ENCODE results near the gene CEACAM16.

Gene CEACAM16

GRCh38 chr19:44752123-44752815, 53.3 kb downstream of the CEACAM16 start:
- H3K36me3 ChIP-seq: peaks cover 59% of the 10 kb centered on the region
- peak overlapping the region; percentile 85 to 97 for H3K4me3 ChIP-seq (ENCODE audit: low read depth in 1 of 2, low read length in 1 of 2)
- peak overlapping the region; percentile 100 for H3K27ac ChIP-seq
- TF ChIP-seq CTCF (IDR thresholded peaks at IDR 0.05): no peak
- peaks cover 73% of the 10 kb centered on the region in 2 experiments for H3K4me1 ChIP-seq (ENCODE audit: control insufficient read depth in 1 of 2, insufficient read depth in 1 of 2, low read depth in 1 of 2, low read length in 1 of 2)
- no peaks in the 10 kb centered on the region for H3K27me3 ChIP-seq
- no peaks in the 10 kb centered on the region for H3K9me3 ChIP-seq

DNA sequence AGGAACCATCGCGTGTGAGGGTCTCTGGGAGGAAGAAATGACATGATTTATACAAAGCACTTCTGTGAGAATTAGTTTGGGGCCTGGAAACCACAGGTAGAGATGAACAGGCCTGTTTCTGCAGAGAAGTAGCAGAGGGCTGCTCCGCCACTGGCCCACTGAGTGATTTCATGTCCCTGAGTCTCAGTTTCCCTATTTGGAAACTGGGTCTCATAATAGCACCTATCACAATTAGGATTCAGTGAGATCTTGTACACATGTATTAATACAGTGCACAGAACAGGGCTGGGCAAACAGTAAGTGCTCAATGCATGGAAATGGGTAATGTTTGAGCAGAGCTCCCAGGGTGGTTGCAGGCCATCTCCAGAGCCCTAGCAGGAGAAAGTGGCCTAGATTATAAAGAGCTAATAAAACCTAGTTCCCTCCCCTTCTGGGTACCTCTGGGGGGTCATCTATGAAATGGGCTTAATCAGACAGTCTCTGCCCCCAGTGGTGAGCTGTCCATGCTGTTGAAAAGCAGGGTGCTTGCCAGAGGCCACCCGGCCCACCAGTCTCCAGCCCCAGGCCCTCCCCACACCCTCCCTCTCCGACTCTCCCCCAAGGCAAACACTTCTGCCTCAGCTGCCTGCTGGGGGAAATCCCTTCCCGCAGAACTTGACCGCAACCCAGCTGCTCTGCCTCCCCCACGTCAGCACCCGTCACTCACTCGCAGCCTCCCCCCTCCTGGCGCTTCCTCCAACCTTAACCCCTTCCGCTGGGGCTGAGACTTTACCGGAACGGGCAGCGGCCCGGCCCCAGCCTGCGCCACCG, 54.1 kb downstream of the CEACAM16 start:
- Histone ChIP-seq H3K27me3 (no peaks in the 10 kb centered on the region), H3K36me3 (peaks cover 66% of the 10 kb centered on the region), H3K27ac (peak overlapping the region; percentile 100), H3K9me3 (no peaks in the 10 kb centered on the region), H3K4me3 (ENCODE audit: low read depth in 1 of 2, low read length in 1 of 2) (peak overlapping the region; percentile 85 to 97), H3K4me1 (ENCODE audit: control insufficient read depth in 1 of 2, insufficient read depth in 1 of 2, low read depth in 1 of 2, low read length in 1 of 2) (peaks cover 66 to 72% of the 10 kb centered on the region in 2 experiments)
- peak; percentile 34 for TF ChIP-seq CTCF (IDR thresholded peaks at IDR 0.05)

GRCh38 chr19:44753626-44753931, 54.6 kb downstream of the CEACAM16 start:
- no peaks in the 10 kb centered on the region for H3K9me3 ChIP-seq
- no peak for TF ChIP-seq CTCF (IDR thresholded peaks at IDR 0.05)
- peak overlapping the region; percentile 100 for H3K27ac ChIP-seq
- H3K4me3 ChIP-seq (ENCODE audit: low read depth in 1 of 2, low read length in 1 of 2): peak overlapping the region; percentile 85 to 97
- H3K36me3 ChIP-seq: peaks cover 72% of the 10 kb centered on the region
- H3K27me3 ChIP-seq: no peaks in the 10 kb centered on the region
- H3K4me1 ChIP-seq (ENCODE audit: control insufficient read depth in 1 of 2, insufficient read depth in 1 of 2, low read depth in 1 of 2, low read length in 1 of 2): peaks cover 65 to 76% of the 10 kb centered on the region in 2 experiments

DNA sequence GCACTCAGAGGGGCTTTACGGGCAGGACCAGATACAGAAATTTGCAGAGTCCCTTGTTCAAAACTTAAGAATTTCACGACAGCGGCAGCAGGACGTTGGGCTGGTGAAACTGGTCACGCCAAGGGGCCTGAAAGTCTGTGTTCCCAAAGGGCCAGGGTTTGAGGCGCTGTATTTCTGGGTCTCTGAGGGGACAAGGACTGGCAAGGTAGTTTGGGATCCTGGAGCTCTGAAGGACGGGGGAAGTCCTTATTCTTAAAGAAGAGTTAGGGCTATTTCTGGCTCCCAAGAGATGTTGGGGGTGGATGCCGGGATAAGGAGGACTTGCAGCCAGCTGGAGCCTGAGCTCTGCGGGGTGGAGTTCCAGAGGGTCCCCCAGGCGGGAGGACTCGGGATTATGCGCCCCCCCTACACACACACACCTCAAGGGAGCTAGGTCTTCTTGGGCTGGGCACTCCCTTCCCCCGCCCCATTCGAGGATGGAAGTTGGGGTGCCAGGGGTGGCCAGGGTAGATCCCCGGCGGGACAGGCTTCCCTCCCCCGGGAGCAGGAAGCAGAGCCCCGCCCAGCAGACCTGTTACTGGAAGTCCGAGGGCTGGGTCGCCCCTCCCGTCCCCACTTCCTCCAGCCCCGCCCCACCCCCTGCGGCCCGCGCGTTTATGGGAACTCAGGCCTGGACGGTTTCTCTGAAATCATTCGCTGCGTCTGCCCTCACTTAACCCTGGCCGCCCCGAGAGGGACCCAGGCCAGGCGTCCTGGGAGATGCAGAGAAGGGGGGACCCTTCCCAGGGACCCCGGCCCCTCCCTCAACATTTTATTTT, 55.2 kb downstream of the CEACAM16 start:
- H3K4me3 ChIP-seq (ENCODE audit: low read depth in 1 of 2, low read length in 1 of 2): peak overlapping the region; percentile 85 to 97
- TF ChIP-seq CTCF (IDR thresholded peaks at IDR 0.05): peak; percentile 36
- peaks cover 67 to 76% of the 10 kb centered on the region in 2 experiments for H3K4me1 ChIP-seq (ENCODE audit: control insufficient read depth in 1 of 2, insufficient read depth in 1 of 2, low read depth in 1 of 2, low read length in 1 of 2)
- no peaks in the 10 kb centered on the region for H3K27me3 ChIP-seq
- no peaks in the 10 kb centered on the region for H3K9me3 ChIP-seq
- H3K36me3 ChIP-seq: peaks cover 78% of the 10 kb centered on the region
- peak overlapping the region; percentile 100 for H3K27ac ChIP-seq

DNA sequence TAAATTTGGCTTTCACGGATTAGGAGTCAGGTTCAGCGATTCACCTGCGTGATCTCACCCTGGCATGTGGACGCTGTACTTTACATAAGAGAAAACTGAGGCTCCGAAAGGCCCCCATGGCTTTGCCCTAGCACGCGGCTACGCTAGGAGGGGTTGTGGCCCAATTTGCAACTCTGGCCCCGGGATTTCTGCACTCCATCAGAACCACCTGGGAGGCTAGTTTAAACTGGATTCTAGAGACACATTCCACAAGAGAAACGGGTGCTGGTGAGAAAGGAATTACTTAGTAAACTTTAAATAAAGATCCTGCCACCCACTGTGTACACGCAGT, 55.8 kb downstream of the CEACAM16 start:
- no peaks in the 10 kb centered on the region for H3K9me3 ChIP-seq
- H3K4me3 ChIP-seq (ENCODE audit: low read depth in 1 of 2, low read length in 1 of 2): peak overlapping the region; percentile 85 to 97
- H3K27ac ChIP-seq: peak overlapping the region; percentile 100
- H3K4me1 ChIP-seq (ENCODE audit: control insufficient read depth in 1 of 2, insufficient read depth in 1 of 2, low read depth in 1 of 2, low read length in 1 of 2): peaks cover 67 to 73% of the 10 kb centered on the region in 2 experiments
- TF ChIP-seq CTCF (IDR thresholded peaks at IDR 0.05): no peak
- H3K27me3 ChIP-seq: no peaks in the 10 kb centered on the region
- H3K36me3 ChIP-seq: peaks cover 83% of the 10 kb centered on the region

All from neutrophil (primary cell).